Measurements from ENCODE around the gene MED15.
"Not testable (repeated sequence)": the region's sequence is repeated elsewhere in the genome, so short reads cannot be mapped to it uniquely, and the experiment has no call there.

Gene MED15

GRCh38 chr22:20507253-20508066, at the start of gene MED15:
Gene MED15, plus strand, starts transcription at chr22:20507610. Its CDS starts 69 bp downstream, at chr22:20507679.
- DNase-seq: peak; percentile 92

GRCh38 chr22:20458530-20459151, 48.8 kb upstream of the MED15 start:
- no peak for DNase-seq

GRCh38 chr22:20459152-20459542, 48.3 kb upstream of the MED15 start:
- no peak for DNase-seq

- DNase-seq: no peak
Measured at GRCh38 chr22:20459862-20460261, 47.5 kb upstream of the MED15 start.

GRCh38 chr22:20463324-20464095, 43.9 kb upstream of the MED15 start:
- DNase-seq: no peak

- DNase-seq: no peak
Measured at GRCh38 chr22:20464096-20464614, 43.3 kb upstream of the MED15 start.

- no peak for DNase-seq
Measured at GRCh38 chr22:20464912-20465758, 42.3 kb upstream of the MED15 start.

GRCh38 chr22:20465759-20466077, 41.7 kb upstream of the MED15 start:
- no peak for DNase-seq

GRCh38 chr22:20466659-20467379, 40.6 kb upstream of the MED15 start:
- no peak for DNase-seq

- no peak for DNase-seq
Measured at GRCh38 chr22:20469110-20469868, 38.1 kb upstream of the MED15 start.

GRCh38 chr22:20470525-20470924, 36.9 kb upstream of the MED15 start:
- DNase-seq: not testable (repeated sequence)

- DNase-seq: no peak
Measured at GRCh38 chr22:20471126-20471833, 36.1 kb upstream of the MED15 start.

- DNase-seq: no peak
Measured at GRCh38 chr22:20472629-20473442, 34.6 kb upstream of the MED15 start.

- DNase-seq: no peak
Measured at GRCh38 chr22:20475115-20475436, 32.3 kb upstream of the MED15 start.

- DNase-seq: not testable (repeated sequence)
Measured at GRCh38 chr22:20475569-20475968, 31.8 kb upstream of the MED15 start.

GRCh38 chr22:20478059-20478458, 29.4 kb upstream of the MED15 start:
- DNase-seq: not testable (repeated sequence)

- DNase-seq: no peak
Measured at GRCh38 chr22:20479612-20480196, 27.7 kb upstream of the MED15 start.

GRCh38 chr22:20483143-20483506, 24.3 kb upstream of the MED15 start:
- not testable (repeated sequence) for DNase-seq

- DNase-seq: no peak
Measured at GRCh38 chr22:20483771-20484170, 23.6 kb upstream of the MED15 start.
